Activated CD4-positive, alpha-beta T cell treated with anti-CD3 and anti-CD28 coated beads, Interleukin-2, amount 50 U/mL, for 16 hours (primary cell): ENCODE measurements around the gene ATP23.

Source experiments
- DNase-seq: peaks from one replicate; pipeline ENCODE4 v3.0.0-alpha.2; 2020

ATP23 gene

DNA sequence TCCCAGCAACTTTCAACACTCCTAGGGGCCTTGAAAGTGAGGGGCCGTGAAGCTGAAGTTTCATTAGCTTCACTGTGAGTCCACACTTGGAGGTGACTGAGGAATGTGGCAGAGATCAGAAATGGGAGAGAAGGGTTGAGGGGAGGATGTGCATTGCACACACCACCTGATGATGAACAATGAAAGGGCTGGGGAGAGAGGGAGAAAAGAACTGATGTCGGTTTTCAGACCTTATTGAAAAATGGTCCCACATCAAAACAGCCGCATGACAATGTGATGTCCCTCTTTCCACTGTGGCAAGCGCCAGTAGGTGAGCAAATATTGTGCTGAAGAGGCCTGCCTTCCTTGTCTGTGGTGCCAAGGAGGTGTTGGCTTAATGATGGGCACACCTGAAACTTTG lies 32.3 kb upstream of the ATP23 start:
- no peak for DNase-seq

DNA sequence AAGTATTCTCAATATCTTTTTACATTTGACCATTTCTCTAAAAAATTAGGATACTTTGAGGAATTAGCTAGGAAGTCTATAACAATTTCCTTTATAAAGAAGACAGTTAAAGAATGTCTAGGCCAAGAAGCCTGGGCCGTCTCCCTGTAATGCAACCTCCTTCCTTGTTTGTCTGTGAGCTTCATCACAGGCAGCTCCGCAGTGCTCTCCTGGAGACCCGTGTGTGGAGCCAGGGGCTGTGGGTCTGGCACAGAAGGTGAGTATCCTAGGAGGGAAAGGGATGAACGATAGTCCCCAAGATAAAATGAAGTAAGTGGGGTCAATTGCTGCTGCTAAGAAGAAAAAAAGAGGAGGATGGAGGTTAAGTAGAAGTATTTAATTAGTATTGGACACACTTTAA lies 31.8 kb upstream of the ATP23 start:
- DNase-seq, result no peak

DNA sequence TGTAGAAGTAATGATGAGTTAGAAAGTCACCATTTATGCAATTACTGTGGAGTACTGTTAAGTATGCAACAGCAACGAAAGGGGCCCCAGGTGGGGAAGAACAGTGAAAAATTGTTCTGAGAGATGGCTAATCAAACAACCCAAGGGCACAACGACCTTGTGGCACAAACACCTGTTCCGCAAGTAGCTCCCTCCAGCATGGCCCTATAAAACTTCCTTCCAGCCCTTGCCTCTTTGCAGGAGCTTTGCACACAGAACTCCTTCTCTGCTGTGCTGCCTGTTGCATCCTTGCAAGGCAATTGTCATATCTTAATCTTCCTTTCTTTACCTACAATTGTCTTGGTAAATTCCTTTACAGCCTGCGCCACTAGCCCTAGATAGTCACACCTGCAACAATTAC lies 23.2 kb upstream of the ATP23 start:
- no peak for DNase-seq

DNA sequence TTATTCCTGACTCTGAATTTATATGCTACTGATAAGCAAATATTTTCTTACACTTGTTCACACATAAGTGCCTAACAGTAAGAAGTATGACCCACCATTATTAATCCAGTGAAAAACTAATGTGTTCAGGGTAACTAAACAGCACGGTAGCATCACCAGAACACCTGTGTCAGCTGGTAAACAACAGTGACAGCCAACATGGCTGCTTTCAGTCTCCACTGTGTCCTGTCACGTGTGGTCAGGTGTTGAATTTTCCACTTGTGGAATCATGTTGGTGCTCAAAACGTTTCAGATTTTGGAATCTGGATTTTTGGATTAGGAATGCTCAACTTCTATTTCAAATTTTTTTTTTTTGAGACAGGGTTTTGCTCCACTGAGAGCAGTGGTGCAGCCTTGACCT lies 14.3 kb upstream of the ATP23 start:
- no peak for DNase-seq

DNA sequence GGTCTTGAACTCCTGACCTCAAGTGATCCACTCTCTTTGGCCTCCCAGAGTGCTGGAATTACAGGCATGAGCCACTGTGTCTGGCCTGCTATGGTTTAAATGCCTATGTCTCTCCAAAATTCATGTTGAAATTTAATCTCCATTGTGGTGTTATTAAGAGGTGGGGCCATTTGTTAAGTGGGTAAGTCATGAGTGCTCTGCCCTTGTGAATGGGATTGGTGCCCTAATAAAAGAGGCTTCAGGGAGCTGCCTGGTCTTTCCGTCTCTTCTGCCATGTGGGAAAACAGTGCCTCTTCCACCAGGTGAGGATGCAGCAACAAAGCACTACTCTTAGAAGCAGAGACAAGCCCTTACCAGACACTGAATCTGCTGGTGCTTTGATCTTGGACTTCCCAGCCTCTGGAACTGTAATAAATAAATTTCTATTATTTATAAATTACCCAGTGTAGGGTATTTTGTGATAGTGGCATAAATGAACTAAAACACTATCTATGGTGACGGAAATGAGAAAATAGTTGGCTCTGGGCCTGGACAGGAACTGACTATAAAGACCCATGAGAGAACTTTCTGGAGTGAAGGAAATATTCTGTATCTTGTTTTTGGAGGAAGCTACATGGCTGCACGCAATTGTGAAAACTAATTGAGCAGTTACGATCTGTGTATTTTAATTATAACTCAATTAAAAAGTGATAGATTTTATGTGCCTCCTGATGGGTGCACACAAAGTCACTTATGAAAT lies 12.1 kb upstream of the ATP23 start:
- DNase-seq, result no peak

DNA sequence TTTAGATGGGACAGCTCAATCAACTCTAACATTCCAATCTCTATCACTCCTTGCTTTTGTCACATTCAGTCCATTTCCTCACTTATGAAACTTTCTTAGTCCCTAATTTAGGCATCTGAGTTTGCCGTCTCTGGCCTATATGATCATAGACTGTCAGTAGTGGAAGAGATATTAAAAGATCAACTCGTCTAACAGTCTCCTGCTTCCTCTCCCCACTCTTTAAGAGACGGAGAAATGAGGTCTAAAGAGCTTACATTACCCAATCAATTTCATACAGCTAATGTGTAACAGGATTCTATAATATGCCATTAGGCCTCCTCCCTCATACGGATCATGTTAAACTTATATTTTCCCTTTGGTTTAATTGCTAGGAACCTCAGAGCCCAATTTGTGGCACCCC lies 6.5 kb upstream of the ATP23 start:
- DNase-seq, result no peak

DNA sequence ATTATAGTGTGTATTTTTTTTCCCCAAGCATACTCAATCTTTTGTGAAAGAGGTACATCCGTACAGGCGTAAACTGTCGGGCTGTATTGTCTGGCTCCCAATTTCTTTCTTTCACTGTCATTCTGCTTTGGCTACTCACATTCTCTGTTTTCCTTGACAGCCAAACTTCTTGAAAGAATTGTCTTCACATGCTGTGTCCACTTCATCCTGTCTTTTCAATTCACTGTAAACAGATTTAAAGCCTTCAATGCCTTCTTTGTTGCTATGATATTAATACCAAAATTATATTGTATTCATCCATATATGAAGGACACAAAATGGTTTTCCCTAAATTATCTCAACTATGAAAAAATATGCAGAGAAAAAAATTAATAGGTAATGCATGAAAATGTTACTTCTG lies 6.0 kb upstream of the ATP23 start:
- no peak for DNase-seq

DNA sequence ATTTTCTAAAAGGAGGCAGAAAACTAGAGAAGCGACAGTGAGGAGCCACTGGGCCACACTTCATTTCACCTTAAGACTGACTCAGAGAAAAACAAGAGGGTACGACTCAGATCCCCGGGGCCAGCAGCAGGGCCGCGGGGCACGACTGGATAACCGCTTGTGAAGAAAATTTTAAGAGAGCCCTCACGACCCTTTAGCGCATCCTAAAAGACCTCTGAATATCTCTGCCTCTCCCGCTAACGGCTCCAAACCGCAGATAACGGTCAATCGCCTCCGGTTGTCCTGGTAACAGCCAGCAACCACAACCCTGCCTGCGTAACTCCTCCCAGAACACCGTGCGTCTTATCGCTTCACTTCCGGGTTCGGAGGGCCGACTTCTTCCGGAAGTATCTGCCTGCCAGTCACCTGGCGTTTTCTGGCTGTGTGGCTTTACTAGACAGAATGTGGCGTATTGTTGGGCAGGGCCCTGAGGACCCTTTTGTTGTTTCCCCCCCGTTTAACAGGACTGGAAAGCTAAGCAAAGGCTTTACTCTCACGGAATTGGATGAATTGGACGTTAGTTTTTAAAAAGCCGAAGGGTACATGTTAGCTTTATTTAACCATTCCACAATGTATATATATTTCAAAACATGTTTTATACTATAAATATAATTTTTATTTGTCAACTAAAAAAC lies 5.4 kb upstream of the ATP23 start:
- DNase-seq, result peak; percentile 97

DNA sequence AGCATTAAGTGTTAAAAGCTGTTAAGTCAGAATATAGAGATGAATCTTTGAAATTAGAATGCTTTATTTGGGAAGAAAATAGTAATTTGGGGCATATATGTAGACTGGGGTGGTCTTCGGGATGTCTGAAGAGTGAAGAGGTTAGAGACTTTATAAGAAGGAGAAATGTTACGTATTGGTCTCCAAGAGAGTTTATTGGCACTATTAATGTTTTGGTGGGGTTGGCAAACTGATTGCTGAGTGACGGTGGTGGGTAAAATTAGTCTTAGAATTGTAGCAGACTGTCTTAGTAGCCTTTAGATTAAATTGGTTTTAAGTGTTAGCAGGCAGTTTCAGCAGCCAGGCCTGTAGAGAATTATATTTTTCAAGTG lies 4.9 kb upstream of the ATP23 start:
- DNase-seq, result no peak

DNA sequence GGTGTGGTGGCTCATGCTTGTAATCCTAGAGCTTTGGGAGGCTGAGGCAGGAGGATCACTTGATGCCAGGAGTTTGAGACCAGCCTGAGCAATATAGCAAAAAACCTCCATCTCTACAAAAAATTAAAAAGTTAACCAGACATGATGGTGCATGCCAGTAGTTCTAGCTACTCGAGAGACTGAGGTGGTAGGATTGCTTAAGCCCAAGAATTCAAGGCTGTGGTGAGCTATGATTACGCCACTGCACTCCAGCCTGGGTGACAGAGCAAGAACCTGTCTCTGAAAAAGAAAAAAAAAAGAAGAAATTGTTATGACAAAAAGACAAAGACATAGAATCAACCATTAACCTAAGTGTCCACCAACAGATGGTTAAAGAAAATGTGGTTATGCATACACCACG lies 2.1 kb upstream of the ATP23 start:
- no peak for DNase-seq

DNA sequence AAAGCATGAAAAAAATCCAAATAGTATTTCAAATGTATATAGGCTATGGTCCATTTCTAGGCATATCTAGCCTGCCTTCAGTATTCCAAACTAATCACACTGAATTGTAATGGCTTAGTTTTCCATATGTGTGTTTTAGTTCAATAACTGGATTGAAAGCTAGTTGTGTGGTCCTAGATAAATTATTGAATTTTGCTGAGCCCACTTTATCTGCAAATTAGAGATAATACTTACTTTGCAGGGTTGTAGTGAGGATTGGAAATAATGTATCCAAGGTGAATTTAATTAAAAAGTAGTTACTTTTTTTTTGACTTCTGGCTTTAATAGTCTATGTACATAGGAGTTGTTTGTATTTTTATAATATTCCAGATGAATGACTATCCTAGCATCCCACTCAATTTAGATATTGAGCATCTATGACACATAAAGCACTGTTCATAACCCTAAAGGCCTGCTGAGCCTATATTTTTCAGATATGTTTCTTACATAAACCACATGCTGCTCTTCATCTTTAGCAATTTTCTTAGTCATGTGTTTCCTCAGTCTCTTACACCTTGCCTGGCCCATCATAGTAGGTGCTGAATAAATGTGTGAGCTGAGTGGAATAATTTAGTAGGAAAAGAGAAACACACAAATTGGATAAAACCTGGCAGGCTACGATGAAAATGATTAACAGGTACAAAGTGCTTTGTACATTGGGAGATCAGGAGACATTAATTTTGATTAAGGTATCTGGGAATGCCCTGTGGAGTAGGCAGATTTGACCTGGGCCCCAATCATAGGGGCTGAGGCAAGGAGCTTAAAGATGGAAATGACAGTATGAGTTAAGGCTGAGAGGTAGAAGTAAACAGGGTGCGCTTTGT lies 1.1 kb upstream of the ATP23 start:
- DNase-seq, result peak; percentile 12

DNA sequence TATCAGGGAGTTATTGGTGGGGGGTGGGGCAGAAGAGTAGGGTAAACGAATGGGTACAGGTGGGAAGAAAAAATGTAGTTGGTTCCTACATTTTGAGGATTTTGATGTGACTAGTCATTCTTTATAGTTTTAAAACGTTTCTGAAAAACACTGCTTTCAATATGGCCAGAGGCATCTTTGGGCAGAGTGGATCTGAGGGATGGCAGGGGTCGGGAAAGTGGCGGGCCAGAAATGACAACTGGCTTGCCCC lies 527 bp upstream of the ATP23 start:
- no peak for DNase-seq

DNA sequence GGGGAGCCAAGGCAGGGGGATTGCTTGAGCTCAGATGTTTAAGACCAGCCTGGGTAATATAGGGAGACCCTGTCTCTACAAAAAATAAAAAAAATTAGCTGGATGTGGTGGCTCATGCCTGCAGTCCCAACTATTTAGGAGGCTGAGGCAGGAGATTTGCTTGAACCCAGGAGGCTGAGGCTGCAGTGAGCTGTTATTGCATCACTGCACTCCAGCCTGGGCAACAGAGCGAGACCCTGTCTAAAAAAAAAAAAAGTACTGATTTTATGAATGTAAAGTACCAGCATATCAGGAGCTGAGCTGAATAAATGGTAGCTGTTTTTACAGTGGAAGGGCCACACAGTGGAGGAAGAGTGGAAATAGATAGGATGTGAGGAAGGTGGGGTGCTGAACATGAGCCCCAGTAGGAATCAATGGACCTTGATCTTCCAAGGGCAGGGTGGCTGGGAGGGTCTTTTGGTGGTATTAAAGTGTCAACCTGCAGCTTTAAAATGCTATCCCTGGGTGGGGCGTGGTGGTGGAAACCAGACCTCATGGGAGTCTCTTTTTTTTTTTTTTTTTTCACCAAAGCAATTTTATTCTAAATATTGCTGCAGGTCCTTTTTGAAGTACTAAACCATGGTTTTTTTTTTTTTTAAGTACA lies 2.2 kb downstream of the ATP23 start:
- no peak for DNase-seq

DNA sequence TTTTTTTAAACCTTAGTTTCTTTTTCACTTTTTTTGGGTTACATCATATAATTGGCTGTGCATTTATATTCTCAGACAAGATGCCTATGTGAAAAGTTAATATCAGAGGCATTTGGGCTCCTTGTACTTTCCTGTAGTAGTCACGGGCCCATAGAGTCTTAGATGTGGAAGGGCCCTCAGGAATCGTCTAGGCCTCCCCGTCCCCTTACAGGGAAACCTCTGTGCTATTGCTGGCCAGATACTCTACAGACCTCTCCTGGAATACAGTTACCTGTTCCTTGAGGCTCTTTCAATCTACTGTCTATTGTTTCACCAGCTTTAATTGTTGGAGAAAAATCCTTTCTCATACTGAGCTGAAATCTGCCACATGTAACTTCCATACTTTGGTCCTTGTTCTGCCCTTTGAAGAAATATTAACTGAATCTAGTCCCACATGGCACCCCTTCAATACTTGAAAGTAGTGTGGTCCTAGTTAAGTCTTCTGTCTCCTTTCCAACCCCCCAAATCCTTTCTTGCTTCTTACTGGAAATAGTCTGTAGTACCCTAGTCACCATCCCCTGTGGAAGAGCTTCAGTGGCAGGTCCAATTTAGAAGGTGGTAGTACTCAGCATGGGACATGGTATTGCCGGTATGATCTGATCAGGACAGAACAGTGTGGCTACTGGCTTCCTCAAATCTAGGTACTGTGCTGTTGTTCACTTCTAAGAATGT lies 3.1 kb downstream of the ATP23 start:
- no peak for DNase-seq

DNA sequence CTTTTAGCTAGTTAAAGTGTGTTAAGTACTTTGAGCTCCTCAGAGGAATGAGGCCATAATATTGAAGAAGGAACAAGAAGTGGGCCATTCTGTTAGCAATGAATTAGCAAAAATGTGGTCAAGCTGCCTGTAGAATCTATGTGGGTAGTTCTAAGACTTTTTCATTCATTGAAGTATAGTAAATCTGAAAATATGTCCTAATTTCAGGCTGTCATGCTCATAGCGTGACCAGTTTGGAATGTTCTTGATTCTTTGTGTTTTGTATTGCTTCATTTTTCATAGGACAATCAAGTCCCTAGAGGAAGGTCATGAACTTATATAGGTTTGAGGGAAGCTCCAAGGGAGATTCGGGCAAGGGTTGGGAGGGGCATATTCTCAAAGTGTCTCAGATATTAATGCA lies 11.4 kb downstream of the ATP23 start:
- DNase-seq, result no peak

DNA sequence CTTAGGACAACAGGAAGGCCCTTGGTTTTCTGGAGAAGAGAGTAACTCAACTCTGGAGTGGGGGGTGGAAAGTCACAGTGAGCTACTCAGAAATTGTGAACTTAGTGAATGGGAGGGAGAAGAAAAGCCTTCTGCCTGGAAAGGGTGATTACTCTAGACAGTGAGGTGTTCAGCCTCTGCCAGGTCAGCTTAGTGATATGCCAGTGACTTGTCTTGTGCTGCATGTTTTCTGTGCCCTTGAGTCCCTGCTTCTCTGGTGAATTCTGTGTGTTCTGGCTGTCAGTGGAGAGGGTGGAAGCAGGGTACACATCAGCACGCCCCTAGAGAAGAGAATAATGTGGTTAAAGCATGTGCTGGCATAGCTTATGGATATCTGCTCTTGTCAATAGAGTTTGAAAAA lies 13.4 kb downstream of the ATP23 start:
- no peak for DNase-seq

DNA sequence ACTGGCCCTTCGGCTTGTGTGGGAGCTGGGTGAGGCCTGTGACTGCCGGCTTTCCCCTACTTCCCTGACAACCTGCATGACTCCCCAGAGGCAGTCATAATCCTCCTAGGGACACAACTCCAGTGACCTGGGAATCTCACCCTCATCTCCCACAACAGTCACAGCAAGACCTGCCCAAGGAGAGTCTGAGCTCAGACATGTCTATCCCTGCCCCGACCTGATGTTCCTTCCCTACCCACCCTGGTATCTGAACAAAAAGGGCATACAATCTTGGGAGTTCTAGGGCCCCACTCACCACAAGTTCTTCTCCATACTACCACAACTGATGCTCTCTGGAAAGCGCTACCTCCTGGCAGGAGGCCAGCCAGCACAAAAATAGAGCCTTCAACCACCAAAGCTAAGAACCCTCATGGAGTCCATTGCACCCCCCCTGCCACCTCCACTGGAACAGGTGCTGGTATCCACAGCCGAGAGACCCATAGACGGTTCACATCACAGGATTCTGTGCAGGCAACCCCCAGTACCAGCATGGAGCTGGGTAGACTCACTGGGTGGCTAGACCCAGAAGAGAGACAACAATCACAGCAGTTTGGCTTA lies 16.8 kb downstream of the ATP23 start:
- no peak for DNase-seq

DNA sequence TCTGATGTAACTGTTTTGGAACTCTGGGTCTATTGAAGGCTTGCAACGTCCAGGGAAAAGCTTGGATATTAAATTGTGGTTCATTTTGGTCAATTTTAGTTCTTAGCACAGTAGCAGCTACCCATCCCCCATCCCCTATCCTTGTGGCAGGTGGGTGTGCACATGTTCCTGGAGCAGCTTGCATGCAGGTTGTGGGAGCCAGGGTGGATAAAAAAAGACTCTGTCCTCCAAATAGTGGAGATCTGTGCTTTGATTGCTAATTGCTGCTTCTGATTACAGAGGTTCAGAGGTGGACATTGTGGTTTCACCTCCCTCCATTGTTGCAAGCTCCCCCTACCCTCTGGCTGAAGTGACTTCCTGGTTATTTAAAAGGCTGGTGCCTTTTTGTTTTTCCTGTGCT lies 23.1 kb downstream of the ATP23 start:
- no peak for DNase-seq

DNA sequence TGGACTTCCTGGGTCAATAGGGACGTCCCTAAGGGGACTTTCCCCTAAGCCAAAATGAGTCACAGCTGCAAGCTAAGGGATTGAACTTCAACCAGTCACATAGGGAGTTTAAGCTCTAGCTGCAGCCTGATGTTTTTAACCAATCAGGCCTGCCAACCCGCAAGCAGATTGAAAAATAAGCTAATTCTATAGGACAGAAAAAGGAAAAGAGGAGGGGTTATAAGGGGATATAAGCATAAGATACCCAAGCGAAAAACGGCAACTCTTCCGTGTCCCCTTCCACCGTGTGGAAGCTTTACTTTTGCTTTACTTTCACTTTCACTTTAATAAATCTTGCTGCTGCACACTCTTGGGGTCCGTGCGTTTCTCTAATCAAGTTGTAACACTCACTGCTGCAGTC lies 24.4 kb downstream of the ATP23 start:
- DNase-seq, result no peak

DNA sequence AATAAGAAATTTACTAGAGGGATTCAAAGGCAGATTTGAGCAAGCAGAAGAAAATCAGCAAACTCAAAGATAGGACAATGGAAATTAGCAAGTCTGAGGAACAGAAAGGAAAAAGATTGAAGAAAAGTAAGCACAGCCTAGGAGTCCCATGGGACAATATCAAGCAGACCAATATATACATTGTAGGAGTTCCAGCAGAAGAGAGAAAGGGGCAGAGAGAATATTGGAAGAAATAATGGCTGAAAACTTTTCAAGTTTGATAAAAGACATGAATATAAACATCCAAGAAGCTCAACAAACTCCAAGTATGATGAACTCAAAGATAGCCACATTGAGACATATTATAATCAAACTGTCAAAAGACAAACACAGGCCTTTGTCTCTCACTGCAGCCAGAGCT lies 25.2 kb downstream of the ATP23 start:
- no peak for DNase-seq

DNA sequence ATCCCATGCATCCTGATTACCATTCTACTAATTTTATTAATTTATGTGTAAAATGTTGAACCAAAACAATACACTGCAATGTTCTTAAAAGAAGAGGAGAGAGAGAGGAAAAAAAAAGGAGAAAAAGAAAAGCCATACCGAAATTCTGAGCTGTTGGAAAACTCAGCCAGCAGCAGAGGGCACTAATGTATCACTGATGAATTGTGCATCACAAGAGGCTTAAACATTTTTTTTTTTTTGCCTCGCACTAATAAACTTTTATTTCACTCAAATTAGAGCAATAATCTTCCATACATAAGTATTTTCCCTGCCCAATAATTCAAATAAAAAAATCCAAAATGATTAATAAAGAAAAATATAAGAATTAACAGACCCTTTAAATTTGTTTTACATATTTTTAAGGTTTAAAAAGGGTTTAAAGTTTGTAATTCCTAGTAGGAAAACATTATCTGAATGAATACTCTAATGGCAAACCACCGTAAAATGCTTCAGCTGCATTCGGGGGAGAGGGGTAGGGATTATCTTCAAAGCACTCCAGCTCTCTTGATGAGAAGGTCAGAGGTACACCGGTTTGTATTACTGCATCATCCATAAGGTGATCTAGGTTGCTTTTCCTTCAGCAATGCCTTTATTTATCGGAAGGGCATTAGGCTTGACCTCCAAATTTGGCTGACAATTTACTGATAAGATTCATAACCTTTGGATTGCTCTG lies 41.9 kb downstream of the ATP23 start:
- peak; percentile 15 for DNase-seq

DNA sequence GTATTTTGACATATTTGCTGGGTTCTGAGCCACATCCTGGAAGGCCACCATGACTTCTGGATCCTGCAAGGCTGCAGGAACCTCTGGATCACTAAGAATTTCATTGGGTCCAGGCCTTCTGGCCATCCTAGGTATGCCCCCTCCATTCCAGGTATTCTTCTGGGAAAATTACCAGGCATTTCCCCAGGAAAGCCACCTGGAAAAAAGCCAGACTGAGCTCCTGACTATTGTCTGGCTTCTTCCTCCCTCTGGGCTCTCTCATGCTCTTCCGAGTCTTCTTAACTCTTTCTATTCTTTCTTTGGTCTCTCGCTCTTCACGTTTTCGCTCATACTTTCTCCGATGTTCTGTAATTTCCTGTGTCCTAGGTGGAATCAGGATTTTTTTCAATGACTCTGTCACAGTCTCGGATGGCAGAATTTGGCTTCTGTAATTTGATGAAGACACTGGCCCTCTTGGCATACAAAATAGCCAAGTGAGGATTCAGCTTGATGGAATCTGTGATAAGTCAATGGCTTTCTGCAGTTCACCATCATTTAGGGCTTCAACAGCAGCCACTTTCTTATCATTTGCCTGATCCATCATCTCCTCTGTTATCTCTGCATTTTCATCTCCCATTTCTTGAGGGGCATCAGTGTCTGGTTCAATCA lies 42.6 kb downstream of the ATP23 start:
- DNase-seq, result no peak
